HG03025 (cell line): ENCODE results near the gene ZNF783.
"Not testable (repeated sequence)": the region's sequence is repeated elsewhere in the genome, so short reads cannot be mapped to it uniquely, and the experiment has no call there.

Source experiments
- ATAC-seq: cut with Tn5 transposase; IDR thresholded peaks from one replicate; pipeline ENCODE4 v1.9.1; 2021; ENCODE audit warnings: mild to moderate bottlenecking, moderate library complexity; ENCODE audit not compliant: unreplicated experiment, low FRiP score

ZNF783 gene

DNA sequence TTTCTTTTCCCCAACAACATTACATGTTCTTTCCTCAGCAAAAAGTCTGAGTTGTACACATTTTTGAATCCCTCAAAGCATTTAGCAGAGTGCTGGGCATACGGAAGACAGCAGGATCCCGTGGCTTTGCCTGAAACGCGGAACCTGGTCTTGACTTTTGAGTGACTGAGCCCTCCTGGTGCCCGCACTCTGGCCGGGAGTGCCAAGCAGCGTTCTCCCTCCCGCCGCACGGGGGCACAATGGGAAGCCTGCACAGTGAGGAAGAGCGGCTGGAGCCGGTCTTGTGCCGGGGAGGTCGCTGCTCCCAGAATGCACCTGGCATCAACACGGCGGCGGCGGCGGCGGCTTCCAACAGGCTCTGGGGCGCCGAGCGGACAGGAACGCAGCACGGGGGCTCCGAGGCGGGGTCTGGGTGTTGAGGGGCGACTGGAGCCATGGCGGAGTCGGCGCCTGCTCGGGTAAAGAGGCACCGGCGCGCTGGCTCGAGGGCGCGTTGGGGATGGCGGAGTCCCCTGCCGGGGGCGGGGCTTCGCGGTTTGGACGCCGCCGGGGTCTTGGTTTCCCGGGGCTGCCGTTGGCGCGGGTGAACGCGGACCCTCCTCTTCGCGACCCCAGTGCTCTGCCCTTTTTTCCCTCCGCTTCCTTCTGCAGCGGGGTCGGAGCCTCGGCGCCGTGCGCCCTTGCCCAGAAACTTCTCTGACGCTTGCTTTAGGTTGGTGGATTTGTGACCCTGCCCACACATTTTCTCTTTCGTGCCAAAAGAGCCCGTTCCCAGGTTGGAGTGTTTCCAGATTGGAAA lies 22.5 kb upstream of the ZNF783 start, which contains the start of gene ZNF212:
ZNF212 (plus strand) TSS at position 307 of the 799 bp plus-strand sequence; CDS start at position 435, 128 bp downstream.
- ATAC-seq = peak; percentile 98

DNA sequence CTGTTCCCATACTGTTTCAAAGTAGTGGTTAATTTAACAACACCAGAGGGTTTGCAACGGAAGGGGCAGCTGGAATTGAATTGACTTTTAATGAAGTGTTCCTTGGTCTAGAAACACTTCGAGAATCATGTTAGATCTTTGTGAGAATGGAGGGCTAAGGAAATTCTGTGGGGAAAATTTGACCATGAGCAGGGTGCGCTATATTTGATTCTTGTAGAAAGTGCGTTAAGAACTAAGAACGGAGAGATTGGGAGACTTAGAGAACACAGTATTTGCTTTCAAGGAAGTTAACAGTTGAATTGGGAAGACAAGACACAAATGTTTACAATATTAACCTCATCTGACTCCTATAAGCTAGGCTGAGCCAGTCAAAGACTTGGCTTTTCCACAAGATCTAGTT lies 21.4 kb upstream of the ZNF783 start:
- ATAC-seq = no peak

DNA sequence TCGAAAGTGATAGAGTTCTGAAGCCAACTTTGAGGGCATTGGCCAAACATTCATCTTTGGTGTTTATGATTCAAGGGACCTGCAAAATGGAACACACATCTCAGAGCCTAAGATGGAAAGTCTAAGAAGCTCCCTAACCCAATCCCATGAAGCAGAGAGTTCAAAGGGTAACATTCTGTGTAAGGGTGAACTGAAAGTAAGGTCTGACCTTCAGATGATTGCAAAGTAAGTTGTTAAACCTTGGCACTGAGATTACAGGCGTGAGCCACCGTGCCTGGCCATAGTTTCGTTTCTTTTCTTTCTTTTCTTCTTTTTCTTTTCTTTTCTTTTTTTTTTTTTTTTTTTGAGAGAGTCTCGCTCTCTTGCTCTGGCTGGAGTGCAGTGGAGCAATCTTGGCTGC lies 20.3 kb upstream of the ZNF783 start:
- ATAC-seq = no peak

DNA sequence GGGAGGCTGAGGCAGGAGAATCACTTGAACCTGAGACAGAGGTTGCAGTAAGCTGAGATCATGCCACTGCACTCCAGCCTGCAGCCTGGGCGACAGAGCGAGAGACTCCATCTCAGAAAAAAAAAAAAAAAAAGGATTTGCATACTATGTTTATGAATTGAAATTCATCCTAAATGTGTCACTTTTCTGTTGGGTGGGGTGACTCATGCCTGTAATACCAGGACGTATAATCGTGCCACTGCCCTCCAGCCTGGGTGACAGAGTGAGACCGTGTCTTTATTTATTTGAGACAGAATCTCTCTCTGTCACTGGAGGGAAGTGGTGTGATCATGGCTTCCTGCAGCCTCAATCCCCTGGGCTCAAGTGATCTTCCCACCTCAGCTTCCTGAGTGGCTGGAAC lies 16.8 kb upstream of the ZNF783 start:
- no peak for ATAC-seq

DNA sequence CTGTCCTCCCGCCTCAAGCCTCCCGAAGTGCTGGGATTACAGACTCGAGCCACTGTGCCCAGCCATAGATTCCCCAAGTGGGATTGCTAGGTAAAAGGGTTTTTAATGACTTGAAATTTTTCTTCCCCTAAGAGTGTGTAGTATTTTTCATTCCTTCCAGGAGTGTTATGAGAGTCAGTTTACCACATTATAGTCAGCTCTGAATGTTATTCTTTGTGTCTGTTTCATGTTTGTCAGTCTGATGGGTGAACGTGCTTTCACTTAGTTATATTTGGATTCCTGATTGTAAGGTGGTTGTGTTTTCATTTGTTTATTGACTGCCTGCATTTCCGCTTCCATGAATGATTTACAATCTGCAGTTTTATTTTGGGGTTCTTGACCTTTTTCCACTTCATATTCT lies 16.3 kb upstream of the ZNF783 start:
- ATAC-seq = no peak

DNA sequence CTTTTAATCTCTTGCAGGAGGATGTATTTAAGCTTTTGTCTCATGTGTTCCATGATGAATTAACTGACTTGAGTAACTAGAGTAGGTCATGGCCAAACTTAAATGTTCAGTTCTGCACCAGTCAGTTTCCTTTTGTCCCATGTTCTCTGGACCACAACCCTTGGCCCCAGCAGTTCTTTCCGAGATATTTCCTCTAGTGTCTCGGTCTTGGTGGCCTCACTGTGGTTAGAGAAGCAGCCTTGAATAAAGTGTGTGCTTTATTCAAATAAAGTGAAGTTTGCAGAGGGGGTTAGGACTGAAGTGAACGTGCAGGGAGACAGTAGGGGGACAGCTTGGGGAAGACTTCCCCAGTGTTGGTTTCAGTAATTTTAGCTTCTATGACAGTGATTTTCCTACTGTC lies 13.2 kb upstream of the ZNF783 start:
- ATAC-seq = no peak

DNA sequence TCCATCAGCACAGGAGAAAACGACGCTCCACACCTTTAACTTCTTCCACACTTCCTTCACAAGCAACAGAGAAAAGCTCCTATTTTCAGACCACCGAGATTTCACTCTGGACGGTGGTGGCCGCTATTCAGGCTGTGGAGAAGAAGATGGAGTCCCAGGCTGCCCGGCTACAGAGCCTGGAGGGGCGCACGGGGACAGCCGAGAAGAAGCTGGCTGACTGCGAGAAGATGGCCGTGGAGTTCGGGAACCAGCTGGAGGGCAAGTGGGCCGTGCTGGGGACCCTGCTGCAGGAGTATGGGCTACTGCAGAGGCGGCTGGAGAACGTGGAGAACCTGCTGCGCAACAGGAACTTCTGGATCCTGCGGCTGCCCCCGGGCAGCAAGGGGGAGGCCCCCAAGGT lies 11.8 kb upstream of the ZNF783 start:
- not testable (repeated sequence) for ATAC-seq

DNA sequence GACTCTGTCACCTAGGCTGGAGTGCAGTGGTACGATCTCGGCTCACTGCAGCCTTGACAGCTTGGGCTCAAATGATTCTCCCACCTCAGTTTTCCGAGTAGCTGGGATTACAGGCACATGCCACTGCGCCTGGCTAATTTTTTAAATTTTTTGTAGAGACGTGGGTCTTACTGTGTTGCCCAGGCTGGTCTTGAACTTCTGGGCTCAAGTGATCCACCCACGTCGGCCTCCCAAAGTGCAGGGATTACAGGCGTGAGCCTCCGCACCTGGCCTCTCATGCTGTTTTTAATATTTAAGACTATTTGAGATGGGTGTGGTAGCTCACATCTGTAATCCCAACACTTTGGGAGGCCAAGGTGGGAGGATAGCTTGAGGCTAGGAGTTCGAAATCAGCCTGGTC lies 10.5 kb upstream of the ZNF783 start:
- not testable (repeated sequence) for ATAC-seq

DNA sequence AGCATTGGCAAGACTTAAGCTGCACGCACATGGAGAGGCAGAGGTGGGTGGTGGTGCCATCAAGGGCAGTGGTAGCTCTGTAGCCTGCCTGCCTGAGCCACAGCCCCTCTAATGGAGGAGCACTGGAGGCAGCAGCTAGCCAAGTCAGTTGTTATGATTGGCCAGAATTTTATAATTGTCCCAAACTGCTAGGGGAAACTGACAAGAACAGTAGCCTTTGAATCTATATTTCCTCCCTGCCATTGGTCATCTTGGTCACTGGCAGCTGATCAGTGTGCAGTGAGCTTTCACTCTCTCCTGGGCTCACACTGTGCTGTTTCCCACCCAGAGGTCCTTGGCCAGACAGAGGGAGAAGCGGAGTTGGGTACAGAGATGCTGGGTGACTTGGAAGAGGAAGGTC lies 9.6 kb upstream of the ZNF783 start:
- no peak for ATAC-seq

DNA sequence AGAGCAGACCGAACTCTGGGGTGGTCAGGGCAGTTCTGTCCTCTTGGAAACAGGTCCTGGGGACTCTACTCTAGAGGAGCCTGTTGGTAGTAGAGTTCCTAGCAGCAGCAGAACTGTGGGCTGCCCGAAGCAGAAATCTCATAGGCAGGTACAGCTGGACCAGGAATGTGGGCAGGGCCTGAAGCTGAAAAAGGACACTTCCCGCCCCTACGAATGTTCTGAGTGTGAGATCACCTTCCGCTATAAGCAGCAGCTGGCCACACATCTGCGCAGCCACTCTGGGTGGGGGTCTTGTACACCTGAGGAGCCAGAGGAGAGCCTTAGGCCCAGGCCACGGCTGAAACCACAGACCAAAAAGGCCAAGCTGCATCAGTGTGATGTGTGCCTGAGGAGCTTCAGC lies 8.3 kb upstream of the ZNF783 start:
- no peak for ATAC-seq

DNA sequence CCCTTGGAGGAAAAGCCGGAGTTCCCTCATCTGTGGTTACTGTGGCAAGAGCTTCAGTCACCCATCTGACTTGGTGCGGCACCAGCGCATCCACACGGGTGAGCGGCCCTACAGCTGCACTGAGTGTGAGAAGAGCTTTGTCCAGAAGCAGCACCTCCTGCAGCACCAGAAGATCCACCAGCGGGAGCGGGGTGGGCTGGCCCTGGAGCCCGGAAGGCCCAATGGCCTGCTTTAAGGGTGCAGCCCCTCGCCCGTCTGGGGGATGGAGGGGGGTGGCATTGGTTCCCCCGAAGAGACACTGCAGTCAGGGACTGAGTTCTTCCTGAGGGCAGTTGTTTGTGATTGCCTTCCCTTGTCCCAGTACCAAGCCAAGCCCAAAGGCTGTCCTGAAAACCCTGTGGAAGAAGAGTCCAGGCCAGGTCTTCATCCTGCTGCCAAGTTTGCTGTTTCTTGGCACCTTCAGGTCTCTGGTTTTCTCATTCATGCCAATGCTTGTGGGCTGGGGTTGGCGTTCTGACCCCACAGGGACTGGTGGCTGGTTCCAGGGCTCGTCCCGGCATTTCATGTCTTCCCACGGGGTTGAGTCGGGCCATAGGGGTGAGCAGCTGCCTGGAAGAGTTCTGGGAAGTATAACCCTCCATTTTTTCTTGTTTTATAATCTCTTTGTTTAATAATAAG lies 7.7 kb upstream of the ZNF783 start:
- ATAC-seq = no peak

DNA sequence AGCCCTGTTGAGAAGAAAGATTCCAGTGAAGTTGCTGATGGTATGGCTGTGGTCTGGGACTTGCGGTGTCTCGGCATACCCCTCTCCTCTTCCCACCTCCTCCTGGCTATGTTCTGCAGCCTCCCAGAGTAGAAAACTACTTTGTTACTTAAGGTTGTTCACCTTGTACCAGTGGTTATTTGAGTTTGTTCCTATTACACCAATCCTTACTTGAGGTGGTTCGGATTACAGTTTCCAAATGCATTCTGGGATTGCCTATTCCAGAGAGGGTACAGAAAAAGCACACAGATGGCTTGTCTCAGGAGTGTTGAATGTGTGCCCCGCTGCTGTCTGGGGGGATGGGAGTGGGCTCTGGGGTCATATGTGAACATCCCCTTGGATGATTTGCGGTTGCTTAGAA lies 6.8 kb upstream of the ZNF783 start:
- no peak for ATAC-seq

DNA sequence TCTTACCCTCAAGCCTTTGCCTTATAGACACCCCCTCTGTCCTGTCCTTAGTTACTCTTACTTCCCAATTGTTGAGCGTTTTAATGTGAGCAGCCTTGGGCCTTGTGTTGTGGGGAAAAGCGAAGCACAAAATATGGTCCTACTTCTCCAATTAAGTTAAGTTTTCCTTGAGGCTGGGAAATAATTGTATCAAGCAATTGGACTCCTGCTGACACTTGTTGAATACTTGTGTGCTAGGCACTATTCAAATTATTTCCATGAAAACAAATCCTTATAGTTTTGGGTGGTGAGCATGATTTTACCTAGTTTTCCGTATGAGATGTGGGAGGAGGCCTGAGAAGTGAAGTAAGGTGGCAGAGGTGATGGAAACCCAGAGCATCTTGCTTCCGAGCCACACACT lies 5.4 kb upstream of the ZNF783 start:
- no peak for ATAC-seq

DNA sequence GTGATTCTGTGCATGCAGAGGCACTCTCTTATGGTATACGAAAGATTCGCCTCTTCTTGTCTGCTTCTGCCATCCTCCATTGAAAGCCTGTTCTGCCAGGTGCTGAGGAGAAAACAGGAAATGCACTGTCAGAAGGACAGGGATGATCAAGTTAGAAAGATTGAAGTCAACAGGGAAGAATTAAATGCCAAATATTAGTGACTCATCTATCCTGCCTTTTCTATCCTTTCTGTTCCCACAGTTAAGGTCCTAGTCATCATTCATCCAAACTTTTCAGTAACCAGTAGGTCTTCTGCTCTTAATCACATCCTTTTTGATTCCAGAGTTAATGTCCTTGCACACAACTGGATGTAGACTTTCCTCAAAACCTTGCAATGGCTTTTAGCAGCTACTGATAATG lies 4.8 kb upstream of the ZNF783 start:
- ATAC-seq = no peak

DNA sequence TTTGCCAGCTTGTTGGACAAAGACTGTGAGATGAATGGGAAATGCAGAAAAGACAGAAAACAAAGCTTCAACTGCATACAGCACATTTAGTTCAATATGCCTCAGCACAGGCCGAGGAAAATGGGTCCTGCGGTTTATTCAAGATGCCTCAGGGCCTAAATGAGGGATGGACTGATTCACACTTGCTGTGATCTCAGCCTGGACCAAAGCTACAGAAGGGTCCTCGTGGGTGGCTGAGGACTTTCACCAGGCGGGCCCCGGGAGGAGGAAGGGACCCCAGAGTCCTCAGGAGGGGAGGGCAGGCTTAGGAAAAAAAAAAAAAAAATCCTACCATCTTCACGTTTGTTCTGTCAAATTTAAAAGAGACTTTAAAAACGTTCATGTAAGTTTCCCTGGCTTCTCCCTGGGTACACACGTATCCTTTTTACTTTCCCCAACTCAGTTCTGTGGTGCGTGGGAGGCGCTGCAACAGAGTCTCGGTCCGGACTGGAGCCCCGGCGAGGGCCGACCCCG lies 624 bp upstream of the ZNF783 start:
- no peak for ATAC-seq

DNA sequence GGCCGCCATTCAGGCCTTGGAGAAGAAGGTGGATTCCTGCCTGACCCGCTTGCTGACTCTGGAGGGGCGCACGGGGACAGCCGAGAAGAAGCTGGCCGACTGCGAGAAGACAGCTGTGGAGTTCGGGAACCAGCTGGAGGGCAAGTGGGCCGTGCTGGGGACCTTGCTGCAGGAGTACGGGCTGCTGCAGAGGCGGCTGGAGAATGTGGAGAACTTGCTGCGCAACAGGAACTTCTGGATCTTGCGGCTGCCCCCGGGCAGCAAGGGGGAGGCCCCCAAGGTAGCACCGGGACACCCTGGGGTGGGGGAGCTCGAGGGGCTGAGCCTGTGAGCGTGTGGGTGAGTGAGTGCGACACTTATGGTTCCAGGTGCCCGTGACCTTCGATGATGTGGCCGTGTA lies 4.5 kb downstream of the ZNF783 start:
- no peak for ATAC-seq

DNA sequence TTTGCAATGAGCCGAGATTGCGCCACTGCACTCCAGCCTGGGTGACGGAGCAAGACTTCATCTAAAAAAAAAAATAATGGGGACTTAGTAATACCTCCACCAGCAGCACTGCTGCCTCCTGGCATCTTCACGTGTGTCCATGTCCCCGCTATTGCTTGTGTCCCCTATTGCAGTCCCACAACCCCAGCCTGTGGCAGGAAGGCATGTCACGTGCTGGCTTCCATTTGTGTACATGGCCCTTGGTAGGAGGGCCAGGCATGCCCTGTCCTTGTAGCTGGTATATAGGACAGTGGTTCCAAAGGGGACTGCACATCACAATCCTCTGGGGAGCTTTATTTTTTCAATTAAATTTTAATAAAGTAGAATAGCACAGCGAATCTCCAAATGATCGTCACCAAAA lies 5.7 kb downstream of the ZNF783 start:
- ATAC-seq = no peak

DNA sequence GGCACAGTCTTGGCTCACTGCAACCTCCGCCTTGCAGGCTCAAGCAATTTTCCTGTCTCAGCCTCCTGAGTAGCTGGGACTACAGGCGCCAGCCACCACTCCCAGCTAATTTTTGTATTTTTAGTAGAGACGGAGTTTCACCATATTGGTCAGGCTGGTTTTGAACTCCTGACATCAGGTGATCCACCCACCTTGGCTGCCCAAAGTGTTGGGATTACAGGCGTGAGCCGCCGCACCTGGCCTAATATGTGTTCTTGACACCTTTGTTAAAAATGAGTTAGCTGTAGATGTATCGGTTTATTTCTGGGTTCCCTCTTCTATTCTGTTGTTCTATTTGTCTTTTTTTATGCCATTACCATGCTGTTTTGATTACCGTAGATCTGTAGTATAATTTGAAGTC lies 12.4 kb downstream of the ZNF783 start:
- ATAC-seq = not testable (repeated sequence)

DNA sequence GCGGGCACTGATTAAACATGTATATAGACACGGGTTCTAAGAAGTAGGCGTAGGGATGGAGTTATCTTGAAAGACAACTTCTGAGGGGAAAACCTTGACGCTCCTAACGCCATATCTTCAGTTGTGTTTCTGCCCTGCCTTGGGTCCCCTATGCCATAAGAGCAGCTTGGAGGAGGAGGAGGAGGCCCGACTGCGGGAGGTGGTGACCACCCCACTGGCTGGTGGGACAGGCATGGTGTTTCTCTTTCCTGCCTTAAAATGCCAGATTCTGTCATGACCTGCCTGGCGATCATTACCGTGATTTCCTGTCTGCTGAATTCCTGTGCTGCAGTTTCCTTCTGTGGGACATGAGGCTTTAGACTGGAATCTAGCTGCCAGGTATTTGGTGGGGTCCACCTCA lies 15.9 kb downstream of the ZNF783 start:
- no peak for ATAC-seq

DNA sequence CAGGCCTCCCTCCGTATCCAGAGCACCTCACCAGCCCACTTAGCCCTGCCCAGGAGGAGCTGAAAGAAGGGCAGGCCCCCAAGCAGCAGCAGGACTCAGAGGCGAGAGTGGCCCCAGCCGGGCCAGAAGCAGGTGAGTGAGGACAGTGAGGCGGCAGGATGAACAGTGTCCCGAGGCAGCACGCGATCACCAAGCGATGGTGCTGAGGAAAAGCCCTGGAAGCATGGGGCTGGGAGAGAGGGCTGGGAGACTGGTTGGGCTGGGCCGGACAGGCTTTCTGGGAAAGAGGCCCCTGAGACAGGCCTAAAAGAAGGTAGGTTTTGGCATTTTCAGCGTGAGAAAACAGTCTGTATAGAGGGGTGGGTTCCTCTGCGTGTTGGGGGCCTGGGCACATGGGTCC lies 16.4 kb downstream of the ZNF783 start:
- no peak for ATAC-seq

DNA sequence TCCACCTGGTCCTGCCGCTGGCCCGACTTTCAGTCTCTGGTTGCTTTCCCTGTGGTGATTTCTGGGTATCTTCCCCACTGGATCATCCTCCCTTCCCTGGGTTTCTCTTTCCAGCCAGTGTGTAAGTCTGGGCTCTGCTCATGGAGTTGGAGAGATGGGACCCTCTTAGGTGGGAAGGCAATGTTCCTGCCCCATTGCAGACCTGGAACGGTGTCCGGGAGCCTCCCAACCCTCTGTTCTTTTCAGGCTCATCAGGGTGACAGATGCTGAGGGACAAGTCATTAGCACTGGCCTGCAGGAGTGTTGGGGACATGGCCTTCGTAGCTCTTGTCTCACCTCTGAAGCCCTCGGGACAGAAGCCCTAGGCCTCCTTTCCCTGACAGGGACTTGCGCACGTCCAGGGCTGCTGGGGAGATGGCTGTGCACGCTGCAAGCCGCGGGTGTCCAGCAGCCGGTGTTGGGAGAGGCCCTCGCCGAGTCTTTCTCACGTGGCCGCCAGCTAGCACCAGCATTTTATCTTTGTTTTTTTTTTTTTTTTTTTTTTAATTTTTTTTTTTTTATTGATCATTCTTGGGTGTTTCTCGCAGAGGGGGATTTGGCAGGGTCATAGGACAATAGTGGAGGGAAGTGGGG lies 17.2 kb downstream of the ZNF783 start:
- no peak for ATAC-seq
